ENCODE data around the gene OGFR.

DNA sequence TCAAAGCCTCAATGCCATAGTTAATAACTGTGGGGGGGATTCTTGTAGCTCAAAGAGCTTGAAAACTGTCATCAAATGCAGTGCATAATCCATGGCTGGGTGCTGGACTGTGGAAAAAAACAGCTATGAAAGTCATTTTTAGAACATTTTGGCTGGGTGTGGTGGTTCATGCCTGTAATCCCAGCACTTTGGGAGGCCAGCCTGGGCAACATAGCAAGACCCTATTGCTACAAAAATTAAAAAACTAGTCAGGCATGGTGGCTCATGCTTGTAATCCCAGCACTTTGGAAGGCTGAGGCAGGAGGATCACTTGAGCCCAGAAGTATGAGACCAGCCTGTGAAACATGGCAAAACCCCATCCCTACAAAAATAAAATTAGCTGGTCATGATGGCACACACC, 44.8 kb downstream of the OGFR start:
- TF ChIP-seq, protein P1, sequence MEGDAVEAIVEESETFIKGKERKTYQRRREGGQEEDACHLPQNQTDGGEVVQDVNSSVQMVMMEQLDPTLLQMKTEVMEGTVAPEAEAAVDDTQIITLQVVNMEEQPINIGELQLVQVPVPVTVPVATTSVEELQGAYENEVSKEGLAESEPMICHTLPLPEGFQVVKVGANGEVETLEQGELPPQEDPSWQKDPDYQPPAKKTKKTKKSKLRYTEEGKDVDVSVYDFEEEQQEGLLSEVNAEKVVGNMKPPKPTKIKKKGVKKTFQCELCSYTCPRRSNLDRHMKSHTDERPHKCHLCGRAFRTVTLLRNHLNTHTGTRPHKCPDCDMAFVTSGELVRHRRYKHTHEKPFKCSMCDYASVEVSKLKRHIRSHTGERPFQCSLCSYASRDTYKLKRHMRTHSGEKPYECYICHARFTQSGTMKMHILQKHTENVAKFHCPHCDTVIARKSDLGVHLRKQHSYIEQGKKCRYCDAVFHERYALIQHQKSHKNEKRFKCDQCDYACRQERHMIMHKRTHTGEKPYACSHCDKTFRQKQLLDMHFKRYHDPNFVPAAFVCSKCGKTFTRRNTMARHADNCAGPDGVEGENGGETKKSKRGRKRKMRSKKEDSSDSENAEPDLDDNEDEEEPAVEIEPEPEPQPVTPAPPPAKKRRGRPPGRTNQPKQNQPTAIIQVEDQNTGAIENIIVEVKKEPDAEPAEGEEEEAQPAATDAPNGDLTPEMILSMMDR (conservative IDR thresholded peaks at IDR 0.05; ENCODE audit: low read depth, low read length): no peak
- no peak for TF ChIP-seq EZH2 (IDR thresholded peaks at IDR 0.05; ENCODE audit: borderline replicate concordance, low read depth, low read length, poor library complexity, severe bottlenecking)
